ENCODE data around the gene RNASE8. TPM values are rescaled to one million over a fixed set of nuclear protein-coding genes. Genes with fewer than 3 reads are reported as not detected.

Gene RNASE8
- total and polyA plus RNA-seq, 8 donors = not detected

DNA sequence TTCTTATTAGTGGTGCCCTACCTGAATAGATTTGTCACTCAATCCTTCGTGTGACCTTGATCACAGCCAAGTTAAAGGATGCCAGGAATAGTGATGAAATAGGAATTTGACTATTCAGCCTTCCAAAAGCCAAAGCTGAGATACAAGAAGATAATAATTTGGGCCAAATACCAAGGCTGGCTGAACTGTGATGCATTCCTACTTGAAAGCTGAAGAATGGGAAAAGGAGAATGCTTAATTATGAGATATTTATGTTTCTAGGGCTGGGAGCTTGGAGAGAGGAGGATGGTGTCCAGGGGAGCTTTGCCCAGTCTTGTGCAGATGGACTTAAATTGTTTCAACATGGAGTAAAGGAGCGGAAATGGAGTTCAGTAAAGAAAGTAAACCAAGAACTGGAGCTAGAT, 10.2 kb upstream of the RNASE8 start:
- Histone ChIP-seq H3K27me3 (no peaks in the 10 kb centered on the region), H3K9me3 (no peaks in the 10 kb centered on the region), H3K4me1 (peaks cover 0 to 22% (median 12%) of the 10 kb centered on the region in 4 donors), H3K4me3 (no peak overlapping the region), H3K27ac (no peak overlapping the region), H3K36me3 (no peaks in the 10 kb centered on the region)
- TF ChIP-seq POLR2AphosphoS5 (IDR thresholded peaks at IDR 0.05) (no peak), EP300 (IDR thresholded peaks at IDR 0.05) (no peak), POLR2A (IDR thresholded peaks at IDR 0.05) (no peak)
- TF ChIP-seq, protein P1, sequence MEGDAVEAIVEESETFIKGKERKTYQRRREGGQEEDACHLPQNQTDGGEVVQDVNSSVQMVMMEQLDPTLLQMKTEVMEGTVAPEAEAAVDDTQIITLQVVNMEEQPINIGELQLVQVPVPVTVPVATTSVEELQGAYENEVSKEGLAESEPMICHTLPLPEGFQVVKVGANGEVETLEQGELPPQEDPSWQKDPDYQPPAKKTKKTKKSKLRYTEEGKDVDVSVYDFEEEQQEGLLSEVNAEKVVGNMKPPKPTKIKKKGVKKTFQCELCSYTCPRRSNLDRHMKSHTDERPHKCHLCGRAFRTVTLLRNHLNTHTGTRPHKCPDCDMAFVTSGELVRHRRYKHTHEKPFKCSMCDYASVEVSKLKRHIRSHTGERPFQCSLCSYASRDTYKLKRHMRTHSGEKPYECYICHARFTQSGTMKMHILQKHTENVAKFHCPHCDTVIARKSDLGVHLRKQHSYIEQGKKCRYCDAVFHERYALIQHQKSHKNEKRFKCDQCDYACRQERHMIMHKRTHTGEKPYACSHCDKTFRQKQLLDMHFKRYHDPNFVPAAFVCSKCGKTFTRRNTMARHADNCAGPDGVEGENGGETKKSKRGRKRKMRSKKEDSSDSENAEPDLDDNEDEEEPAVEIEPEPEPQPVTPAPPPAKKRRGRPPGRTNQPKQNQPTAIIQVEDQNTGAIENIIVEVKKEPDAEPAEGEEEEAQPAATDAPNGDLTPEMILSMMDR (IDR thresholded peaks at IDR 0.05) = no peak
- intact Hi-C loops (cut with DNase I; ENCODE audit: low total_unique reads) = no loop called here
- no peak for DNase-seq
- WGBS, 5 donors = 66 to 88% (median 87%) methylated on average over 2 of the region's 2 CpGs

DNA sequence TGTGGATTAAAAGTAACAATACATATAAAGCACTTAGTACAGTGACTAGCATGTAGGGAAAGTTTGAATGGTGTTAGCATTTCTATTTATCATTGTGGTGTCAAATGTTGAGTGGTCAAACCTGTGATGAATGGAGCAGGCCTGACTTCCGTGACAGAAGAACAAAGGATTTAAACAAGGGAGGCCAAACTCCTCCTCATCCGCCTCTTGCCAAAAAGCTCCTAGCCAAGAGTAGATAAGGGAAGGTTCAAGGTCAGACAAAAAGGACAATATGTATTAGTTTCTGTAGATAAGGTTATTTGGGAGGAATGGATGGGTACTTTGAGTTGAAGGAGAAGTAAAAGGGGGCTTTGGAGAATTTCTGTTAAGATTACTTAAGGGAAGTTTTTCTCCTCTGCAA, 9.0 kb upstream of the RNASE8 start:
- Histone ChIP-seq H3K36me3 (no peaks in the 10 kb centered on the region), H3K27ac (peak overlapping the region in 1 of 5 donors; percentile 36), H3K4me3 (no peak overlapping the region), H3K27me3 (no peaks in the 10 kb centered on the region), H3K9me3 (no peaks in the 10 kb centered on the region), H3K4me1 (peaks cover 0 to 14% (median 5%) of the 10 kb centered on the region in 4 donors)
- DNase-seq = no peak
- intact Hi-C loops (cut with DNase I; ENCODE audit: low total_unique reads) = no loop called here
- 25 to 56% (median 35%) methylated on average over 2 of the region's 2 CpGs for WGBS, 5 donors
- TF ChIP-seq POLR2AphosphoS5 (IDR thresholded peaks at IDR 0.05) (peak in 1 of 3 donors; percentile 18), POLR2A (IDR thresholded peaks at IDR 0.05) (no peak), EP300 (IDR thresholded peaks at IDR 0.05) (no peak)
- TF ChIP-seq, protein P1 (IDR thresholded peaks at IDR 0.05) = no peak

DNA sequence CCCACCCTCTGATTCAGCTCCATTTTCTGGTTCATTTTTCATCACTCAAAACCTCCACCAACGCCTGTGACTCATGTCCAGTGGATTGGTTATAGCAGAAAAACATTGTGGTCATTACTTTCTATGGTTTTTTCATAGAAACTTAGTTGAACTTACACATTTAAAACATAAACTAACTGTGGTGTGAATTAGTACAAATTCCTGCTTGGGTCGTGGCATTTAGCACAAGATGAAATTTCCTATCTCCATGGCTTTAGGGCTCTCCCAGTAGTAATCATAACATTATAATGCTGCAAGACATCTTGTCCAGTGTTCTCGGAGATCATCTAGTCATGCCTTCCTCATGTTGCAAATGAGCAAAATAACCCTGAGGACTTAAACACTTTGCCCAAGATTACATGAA, 8.3 kb upstream of the RNASE8 start:
- no peaks in the 10 kb centered on the region for H3K27me3 ChIP-seq
- no peaks in the 10 kb centered on the region for H3K36me3 ChIP-seq
- no peak overlapping the region for H3K27ac ChIP-seq
- no peaks in the 10 kb centered on the region for H3K9me3 ChIP-seq
- H3K4me3 ChIP-seq = no peak overlapping the region
- 74 to 83% (median 77%) methylated on average over 3 of the region's 3 CpGs for WGBS, 5 donors
- intact Hi-C loops (cut with DNase I; ENCODE audit: low total_unique reads) = no loop called here
- peaks cover 0 to 15% (median 8%) of the 10 kb centered on the region in 4 donors for H3K4me1 ChIP-seq
- TF ChIP-seq POLR2AphosphoS5 (IDR thresholded peaks at IDR 0.05) (no peak), EP300 (IDR thresholded peaks at IDR 0.05) (no peak), POLR2A (IDR thresholded peaks at IDR 0.05) (no peak)
- TF ChIP-seq, protein P1 (IDR thresholded peaks at IDR 0.05) = no peak
- no peak for DNase-seq

DNA sequence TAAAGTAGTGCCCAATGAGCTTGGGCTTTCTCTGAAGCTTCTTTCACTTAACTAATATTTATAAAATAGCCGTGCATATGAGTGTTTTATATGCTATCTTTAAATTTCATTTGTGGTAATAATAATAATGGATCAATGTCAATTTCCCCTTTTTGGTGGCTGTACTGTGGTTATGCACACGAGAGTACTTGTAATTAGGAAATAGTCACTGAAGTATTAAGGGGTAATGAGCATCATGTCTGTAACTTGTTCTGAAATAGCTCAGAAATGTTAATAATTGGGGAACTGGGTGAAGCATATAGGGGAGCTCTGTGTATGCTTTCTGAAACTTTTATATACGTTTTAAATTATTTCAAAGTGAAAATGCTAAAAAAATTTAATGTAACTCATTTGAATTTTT, 7.0 kb upstream of the RNASE8 start:
- peaks cover 3 to 29% (median 15%) of the 10 kb centered on the region in 4 donors for H3K4me1 ChIP-seq
- WGBS, 5 donors = 70 to 85% (median 74%) methylated on average over 3 of the region's 3 CpGs
- TF ChIP-seq EP300 (IDR thresholded peaks at IDR 0.05) (no peak), POLR2AphosphoS5 (IDR thresholded peaks at IDR 0.05) (no peak), POLR2A (IDR thresholded peaks at IDR 0.05) (no peak)
- TF ChIP-seq, protein P1 (IDR thresholded peaks at IDR 0.05) = no peak
- H3K4me3 ChIP-seq = no peak overlapping the region
- DNase-seq = no peak
- H3K27ac ChIP-seq = no peak overlapping the region
- intact Hi-C loops (cut with DNase I; ENCODE audit: low total_unique reads) = no loop called here
- no peaks in the 10 kb centered on the region for H3K9me3 ChIP-seq
- no peaks in the 10 kb centered on the region for H3K27me3 ChIP-seq
- no peaks in the 10 kb centered on the region for H3K36me3 ChIP-seq

All from stomach (tissue), 9 donors.